ENCODE data around the gene RNF166. TPM values are rescaled to one million over a fixed set of nuclear protein-coding genes. Genes with fewer than 3 reads are reported as not detected.

The RNF166 gene
- total RNA-seq, 1 experiment from 2014 or later = 19.8 TPM

DNA sequence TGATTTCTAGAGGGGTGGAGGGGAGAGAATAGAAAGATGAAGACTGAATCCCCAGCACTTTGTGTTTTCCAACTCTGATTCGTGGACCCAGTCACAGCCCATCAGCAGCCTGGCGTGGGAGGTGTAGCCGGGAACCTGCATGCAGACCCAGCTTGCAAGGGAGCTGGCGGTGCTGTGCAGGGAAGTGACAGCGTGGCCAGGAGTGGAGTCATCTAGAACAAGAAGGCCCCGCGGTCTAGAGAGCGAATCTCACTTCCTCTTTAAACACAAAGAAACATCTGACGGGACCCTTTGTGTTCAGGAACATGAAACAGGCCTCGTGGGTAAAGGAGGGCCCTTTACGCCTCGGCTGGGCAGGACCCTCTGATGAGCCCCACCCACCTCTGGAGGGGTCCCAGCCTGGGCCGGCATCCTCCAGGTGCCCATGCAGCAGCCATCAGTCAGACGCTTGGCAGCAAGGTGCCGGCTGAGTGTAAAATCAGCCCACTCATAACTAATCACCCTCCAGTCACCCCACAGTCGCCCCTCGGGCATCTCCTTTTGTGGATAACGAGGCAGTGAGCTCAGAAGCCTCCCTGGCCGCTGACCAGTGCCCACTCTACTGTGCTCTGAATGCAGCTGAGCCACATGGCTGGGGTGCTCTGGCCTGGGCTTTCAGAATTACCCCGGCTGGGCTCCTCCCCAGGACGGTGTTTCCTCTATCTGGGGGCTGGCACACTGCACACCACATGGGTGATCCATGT is 24.3 kb downstream of the RNF166 start:
- Histone ChIP-seq H3K4me3 (ENCODE audit: low read depth in 2 of 2, low read length in 2 of 2) (no peak overlapping the region), H3K4me1 (ENCODE audit: control insufficient read depth, insufficient read depth, low read length) (no peaks in the 10 kb centered on the region; the same call in 1 of the 2 replicates), H3K9me3 (ENCODE audit: control insufficient read depth, insufficient read depth, low read depth, low read length) (no peaks in the 10 kb centered on the region), H3K36me3 (ENCODE audit: control insufficient read depth, insufficient read depth, low read length) (no peaks in the 10 kb centered on the region), H3K27me3 (ENCODE audit: control insufficient read depth, insufficient read depth, low read length) (no peaks in the 10 kb centered on the region), H3K27ac (ENCODE audit: low read length) (no peak overlapping the region)
- TF ChIP-seq REST (IDR thresholded peaks at IDR 0.05; ENCODE audit: insufficient read depth in 1 of 2, low read depth in 2 of 2, low read length in 1 of 2) (no peak), TCF7L2 (IDR thresholded peaks at IDR 0.05; ENCODE audit: low read depth, low read length) (no peak), POLR2AphosphoS5 (IDR thresholded peaks at IDR 0.05; ENCODE audit: low read depth, low read length) (no peak), SIN3A (IDR thresholded peaks at IDR 0.05; ENCODE audit: borderline replicate concordance, insufficient read depth, low read depth, low read length) (no peak)
- TF ChIP-seq, protein P1, sequence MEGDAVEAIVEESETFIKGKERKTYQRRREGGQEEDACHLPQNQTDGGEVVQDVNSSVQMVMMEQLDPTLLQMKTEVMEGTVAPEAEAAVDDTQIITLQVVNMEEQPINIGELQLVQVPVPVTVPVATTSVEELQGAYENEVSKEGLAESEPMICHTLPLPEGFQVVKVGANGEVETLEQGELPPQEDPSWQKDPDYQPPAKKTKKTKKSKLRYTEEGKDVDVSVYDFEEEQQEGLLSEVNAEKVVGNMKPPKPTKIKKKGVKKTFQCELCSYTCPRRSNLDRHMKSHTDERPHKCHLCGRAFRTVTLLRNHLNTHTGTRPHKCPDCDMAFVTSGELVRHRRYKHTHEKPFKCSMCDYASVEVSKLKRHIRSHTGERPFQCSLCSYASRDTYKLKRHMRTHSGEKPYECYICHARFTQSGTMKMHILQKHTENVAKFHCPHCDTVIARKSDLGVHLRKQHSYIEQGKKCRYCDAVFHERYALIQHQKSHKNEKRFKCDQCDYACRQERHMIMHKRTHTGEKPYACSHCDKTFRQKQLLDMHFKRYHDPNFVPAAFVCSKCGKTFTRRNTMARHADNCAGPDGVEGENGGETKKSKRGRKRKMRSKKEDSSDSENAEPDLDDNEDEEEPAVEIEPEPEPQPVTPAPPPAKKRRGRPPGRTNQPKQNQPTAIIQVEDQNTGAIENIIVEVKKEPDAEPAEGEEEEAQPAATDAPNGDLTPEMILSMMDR (IDR thresholded peaks at IDR 0.05) = no peak
- ChIA-PET POLR2A (no interaction called here), CTCF (no interaction called here)
- ATAC-seq (0 out of 2 replicates have a peak, but pooled peaks have one; percentile 13), DNase-seq (ENCODE audit: low read depth, low spot score) (no peak)
- intact Hi-C loops (cut with micrococcal nuclease; ENCODE audit: unreplicated experiment) = no loop called here
- in situ Hi-C loops (cut with HindIII; ENCODE audit: low pct_unique_long_range_greater_than_20kb, low sequenced_read_pairs) = no loop called here
- BruUV-seq (replicated peaks) = no TSS peak

DNA sequence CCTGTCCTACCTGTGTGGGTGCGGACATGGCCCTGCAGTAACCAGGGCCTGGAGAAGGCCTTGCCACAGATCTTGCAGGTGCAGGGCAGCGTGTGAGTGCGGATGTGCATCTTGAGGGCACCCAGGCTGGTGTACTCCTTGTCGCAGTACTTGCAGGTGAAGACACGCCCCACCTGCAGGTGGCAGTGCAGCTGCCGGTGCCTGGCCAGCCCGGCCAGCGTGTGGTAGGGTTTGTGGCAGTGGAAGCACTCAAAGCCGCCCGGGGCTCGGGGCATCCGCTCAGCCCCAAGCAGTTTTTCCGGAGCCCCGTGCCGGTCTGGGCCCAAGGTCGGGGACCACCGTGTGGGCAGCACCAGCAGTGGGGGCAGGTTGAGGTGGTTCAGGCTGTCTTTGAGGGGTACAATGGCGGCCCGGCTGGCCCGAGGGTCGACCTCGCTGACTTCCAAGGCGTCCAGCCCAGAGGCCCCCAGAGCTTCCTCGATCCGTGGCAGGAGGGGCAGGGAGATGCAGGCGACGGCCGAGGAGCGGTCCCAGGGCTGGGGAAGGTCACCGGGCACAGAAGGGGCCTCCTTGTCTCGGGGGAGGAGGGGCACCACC is 25.0 kb downstream of the RNF166 start:
- H3K4me1 ChIP-seq (ENCODE audit: control insufficient read depth, insufficient read depth, low read length) = no peaks in the 10 kb centered on the region
- intact Hi-C loops (cut with micrococcal nuclease; ENCODE audit: unreplicated experiment) (no loop called here), in situ Hi-C loops (cut with HindIII; ENCODE audit: low pct_unique_long_range_greater_than_20kb, low sequenced_read_pairs) (no loop called here)
- H3K9me3 ChIP-seq (ENCODE audit: control insufficient read depth, insufficient read depth, low read depth, low read length) = no peaks in the 10 kb centered on the region
- H3K27me3 ChIP-seq (ENCODE audit: control insufficient read depth, insufficient read depth, low read length) = no peaks in the 10 kb centered on the region
- ATAC-seq = peak; percentile 68
- no peak overlapping the region for H3K27ac ChIP-seq (ENCODE audit: low read length)
- CTCF ChIA-PET = no interaction called here
- TF ChIP-seq REST (IDR thresholded peaks at IDR 0.05; ENCODE audit: insufficient read depth in 1 of 2, low read depth in 2 of 2, low read length in 1 of 2) = no peak
- TF ChIP-seq, protein P1 (IDR thresholded peaks at IDR 0.05) = peak; percentile 74
- POLR2A ChIA-PET = no interaction called here
- H3K4me3 ChIP-seq (ENCODE audit: low read depth in 2 of 2, low read length in 2 of 2) = no peak overlapping the region
- DNase-seq (ENCODE audit: low read depth, low spot score) = no peak
- no TSS peak for BruUV-seq (replicated peaks)
- H3K36me3 ChIP-seq (ENCODE audit: control insufficient read depth, insufficient read depth, low read length) = no peaks in the 10 kb centered on the region
